DMS114 treated with DMSO at 0.1 percent for 48 hours (cell line): ENCODE results near the gene ESRP2.

Experiments
- DNase-seq: peaks from one replicate; lab custom pipeline; 2025; ENCODE audit not compliant: unreplicated experiment; lab: John Stamatoyannopoulos, UW

ESRP2 gene

DNA sequence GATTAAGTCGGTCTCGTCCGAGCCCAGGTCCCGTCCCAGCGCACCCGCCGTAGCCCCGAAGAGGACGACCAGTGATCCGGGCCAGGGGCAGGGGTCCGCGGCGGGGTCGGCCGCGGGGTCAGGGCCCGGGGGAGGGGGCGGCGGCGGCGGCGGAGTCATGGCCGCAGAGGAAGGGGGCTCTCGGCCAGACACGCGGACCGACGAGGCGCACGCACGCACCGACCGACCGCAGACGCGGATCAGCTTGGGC is at the start of gene ESRP2:
Gene ESRP2 (minus strand): TSS at position 241 of the 250 bp plus-strand sequence. CDS start 82 bp downstream, at position 159.
- no peak for DNase-seq

GRCh38 chr16:68285683-68286082 is 49.8 kb upstream of the ESRP2 start:
- DNase-seq = no peak

DNA sequence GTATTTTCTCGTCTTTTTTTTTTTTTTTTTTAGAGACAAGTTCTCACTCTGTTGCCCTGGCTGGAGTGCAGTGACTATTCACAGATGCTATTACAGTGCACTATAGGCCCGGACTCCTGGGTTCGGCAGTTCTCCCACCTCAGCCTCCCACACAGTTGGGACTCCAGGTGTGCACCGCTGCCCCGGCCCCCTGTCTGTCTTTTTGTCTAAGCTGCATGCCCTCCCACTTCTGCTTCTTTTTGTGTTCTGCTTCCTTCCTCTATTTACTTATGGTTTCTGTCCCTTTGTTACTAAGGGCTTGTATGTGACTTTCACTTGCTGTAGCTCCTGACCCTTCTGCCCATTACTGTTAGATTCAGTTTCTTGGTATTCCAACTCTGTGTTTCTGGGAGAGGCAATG is 48.9 kb upstream of the ESRP2 start:
- DNase-seq = no peak

DNA sequence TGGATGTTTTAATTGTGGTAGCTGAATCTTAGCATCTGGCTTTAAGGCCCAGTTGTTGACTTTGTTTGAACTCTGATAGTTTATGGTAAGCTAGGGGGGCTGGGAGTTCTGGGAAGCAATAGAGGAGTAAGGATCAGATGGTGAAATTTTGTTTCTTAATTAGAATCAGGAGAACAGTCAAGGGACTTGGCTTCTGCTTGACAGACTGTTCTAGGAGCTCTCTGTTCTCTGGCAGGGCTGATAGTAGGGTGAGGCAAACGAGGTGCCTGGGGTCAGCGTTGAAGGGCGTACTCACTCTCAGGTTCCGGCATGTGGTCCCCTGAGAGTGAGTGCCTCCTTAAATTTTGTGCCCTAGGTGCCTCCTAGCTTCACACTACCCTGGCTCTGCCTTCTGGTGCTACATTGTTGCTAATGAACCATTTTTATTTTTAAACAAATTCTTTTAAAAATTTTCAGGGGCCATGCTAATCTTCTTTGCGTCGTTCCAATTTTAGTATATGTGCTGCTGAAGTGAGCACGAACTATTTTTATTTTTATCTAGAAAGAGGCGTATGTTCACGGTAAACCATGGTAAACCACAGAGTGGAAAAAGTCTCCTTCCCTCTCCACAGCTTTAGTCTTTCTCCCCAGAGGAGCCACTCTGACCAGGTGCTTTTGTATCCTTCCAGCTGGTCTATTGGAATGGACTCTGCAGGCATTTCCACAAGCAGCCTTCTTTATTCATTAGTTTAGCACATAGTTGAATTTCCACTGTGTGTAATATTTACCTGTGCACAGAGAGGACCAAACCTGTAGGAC is 48.1 kb upstream of the ESRP2 start:
- DNase-seq = no peak

DNA sequence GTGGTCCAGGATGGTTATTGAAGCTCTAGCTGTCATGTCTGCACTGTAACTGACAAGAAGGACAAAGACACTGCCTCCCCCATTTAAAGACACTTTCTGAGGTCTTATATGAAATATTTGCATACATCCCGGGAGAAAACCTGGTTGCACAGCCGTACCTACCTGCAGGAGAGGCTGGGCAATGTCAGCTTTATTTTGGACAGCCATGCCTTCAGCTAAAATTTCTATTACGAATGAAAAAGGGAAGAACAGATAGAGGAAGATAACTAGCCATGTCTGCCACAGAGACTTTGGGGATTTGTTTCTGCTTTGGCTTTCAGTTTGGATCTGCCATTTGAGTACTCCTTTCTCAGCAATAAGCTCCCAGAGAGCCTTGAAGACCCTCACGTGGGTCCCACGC is 47.4 kb upstream of the ESRP2 start:
- no peak for DNase-seq

DNA sequence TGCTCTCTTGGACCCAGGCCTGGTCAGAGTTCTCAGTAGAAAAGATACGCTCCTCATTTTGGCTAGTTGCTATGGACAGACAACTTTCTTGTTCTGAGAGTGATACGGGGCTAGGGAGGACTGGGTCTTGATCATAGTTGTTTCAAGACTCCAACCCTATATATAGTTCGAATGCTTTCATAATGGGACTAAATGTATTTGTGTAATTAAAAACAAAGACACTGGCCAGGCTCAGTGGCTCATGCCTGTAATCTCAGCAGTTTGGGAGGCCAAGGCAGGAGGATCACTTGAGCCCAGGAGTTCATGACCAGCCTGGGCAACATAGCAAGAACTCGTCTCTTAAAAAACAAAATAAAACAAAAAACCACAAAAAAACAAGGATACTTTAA is 46.1 kb upstream of the ESRP2 start:
- DNase-seq = no peak

DNA sequence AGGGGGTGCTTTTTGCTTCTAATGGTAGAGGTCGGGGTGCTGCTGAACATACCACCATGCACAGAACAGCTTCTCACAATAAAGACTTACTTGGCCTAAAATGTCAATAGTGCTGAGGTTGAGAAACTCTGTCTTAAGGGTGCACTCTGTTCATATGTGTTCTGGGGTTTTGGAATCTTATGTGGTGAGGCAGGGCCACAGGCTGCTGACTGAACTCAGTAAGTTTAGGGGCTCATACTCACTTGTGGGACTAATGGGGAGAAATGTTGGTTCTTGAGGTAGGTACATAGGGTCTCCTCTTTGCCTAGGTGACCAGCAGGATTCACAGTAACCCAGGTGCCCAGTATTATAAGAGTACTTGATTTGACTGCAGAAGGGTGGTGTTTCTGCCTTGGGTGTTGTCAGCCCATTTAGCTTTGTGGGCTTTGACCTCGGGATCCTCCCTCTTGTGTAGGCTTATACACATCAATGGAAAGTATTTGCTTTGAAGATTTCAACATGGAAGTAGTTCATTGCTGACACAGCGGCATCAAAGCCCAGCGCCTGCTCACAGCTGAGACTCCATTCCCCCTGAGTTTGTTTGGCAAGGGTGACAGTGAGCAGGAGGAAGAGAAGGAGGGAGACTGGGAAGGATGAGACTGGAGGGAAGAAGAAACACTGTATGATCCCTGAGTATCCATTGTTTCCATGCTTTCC is 45.6 kb upstream of the ESRP2 start:
- DNase-seq = no peak

DNA sequence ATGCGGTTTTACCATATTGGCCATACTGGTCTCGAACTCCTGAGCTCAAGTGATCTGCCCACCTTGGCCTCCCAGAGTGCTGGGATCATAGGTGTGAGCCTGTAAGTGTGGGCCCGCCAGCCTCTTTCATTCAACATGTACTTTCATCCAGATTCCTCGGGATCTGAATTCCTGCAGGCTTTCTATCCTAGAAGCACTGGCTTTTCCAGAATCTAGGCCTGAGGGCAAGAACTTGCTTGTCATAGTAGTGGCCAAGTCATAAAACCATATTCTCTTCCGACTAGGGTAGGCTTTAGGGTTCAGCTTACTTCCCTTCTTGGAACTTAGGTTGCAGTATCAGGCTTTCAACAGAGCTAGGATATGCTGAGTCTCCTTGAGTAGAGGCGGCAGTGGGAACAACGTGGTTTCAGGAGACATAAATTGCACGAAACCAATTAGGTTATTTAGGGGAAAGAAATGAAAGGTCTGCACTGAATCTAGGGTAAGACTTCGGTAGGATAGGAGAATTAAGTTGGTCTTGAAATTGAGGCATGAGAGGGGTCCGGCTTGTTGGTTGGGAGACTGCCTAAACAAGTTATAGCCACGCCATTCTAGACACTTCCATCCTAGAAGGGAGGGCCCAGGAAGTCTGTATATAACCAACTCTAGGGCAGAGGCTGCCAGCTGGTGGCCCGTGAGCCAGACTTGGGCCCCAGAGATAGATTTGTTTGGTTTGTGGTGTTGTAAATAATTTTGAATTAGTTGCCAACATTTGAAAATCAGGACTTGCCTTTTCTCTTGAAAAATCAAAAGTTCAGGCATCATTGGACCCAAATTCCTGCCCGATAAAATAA is 44.0 kb upstream of the ESRP2 start:
- no peak for DNase-seq

- no peak for DNase-seq
These were observed 40.3 kb upstream of the ESRP2 start for GRCh38 chr16:68276223-68276622.

- DNase-seq = no peak
These were observed 39.8 kb upstream of the ESRP2 start for GRCh38 chr16:68275611-68276191.

GRCh38 chr16:68274441-68274840 is 38.5 kb upstream of the ESRP2 start:
- DNase-seq = no peak

DNA sequence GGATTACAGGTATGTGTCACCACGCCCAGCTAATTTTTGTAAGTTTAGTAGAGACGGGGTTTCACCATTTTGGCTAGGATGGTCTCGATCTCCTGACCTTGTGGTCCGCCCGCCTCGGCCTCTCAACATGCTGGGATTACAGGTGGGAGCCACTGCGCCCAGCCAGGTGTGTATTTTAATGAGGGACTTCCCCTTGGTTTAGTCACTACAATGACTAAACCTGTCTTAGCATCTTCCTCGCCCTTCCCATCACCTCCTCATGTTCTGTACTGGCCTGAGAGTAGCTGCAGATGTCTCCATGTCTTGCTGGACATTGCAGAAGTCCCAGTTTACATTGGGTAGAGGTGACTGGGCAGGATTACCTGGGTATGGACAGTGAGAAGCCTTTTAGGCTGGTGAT is 38.0 kb upstream of the ESRP2 start:
- no peak for DNase-seq

GRCh38 chr16:68273459-68273858 is 37.5 kb upstream of the ESRP2 start:
- DNase-seq = no peak

DNA sequence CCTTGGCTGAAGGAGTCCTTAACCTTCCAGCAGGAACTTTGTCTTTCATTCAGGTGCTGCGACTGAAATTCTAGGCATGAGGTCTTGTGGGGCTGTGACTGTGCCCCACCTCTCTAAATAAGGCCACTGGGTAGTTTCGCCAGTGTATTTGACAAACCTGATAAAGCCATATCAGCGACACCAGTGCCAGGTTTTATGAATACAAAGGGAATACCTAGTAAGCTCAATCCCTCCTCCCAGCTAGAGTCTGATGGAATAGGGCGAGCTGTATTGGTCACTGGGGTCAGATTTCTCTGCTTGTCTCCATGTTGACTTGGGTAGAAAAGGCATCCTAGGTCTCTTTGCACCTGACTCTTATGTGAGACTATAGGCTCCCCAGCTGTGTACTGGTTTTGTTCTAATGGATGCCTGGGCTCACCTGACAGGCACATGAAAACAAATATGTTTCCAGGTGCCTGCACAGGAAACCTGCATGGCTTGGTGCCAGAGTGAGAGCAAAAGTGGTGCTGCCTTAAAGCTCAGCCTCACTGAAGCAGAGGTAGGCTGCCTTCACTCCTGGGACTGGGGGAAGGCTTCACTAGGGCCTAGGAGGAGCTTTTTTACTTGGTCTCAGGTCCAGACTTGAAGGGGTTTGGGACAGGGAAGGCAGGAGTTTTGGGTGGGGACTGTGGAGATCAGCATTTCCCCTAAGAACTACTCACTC is 36.7 kb upstream of the ESRP2 start:
- DNase-seq = no peak

GRCh38 chr16:68270353-68270752 is 34.4 kb upstream of the ESRP2 start:
- no peak for DNase-seq

GRCh38 chr16:68269793-68270192 is 33.9 kb upstream of the ESRP2 start:
- DNase-seq = no peak

GRCh38 chr16:68267612-68268405 is 31.9 kb upstream of the ESRP2 start:
- no peak for DNase-seq

DNA sequence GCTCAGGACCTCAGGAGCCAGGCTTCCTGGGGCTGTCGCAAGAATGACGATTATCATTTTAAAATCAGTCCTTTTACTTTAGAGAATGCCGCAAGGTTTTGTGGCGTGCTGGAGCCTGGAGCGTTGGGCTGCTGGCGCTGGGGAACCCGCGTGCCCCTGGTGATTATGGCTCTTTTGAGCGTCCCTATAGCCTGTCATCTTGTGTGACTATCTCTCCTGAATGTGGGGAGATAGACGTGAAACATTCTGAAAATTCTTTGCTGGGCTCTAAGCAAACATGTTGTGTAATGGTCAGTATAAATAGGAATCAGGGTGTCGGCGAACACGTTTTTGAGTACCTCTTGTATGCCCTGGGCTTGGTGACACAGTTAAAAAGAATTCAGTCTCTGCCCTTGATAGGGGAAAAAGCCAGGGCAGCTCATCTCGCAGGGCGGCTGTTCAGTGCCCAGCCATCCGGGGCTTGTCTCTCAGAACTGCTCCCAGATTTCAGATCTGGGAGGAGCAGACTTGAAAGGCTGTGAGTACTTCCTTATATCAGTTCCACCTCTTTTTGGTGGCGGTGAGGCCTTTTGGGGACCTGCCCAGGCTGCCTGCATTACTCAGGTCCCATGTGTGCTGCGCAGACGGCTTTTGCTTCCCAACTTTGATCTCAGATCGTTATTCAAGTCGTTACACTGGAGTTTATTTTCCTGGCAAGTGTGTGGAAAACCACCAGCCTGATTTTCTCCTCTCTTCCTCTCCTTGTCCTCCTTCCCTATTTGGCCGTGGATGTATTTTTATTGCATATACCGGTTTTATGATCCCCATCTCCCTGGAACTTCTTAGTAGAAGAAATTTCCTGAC is 29.4 kb upstream of the ESRP2 start:
- DNase-seq = no peak
